Endothelial cell of umbilical vein (primary cell): Measurements from ENCODE around the gene DCLK3. TPM values are rescaled to one million over a fixed set of nuclear protein-coding genes. Genes with fewer than 3 reads are reported as not detected.

Source experiments
- BruUV-seq: library from RNA; stranded (reverse); fragments of 400-500 nt; replicated peaks from 2 replicates; lab custom pipeline; 2021; lab: Mats Ljungman, UMichigan
- CTCF ChIA-PET: fragments of 300-600, 350-600 bp; sonication (Branson Sonifier 250); formaldehyde crosslinking; loops from one replicate; lab custom pipeline; 2021; ENCODE audit warnings: antibody characterized with exemption, inconsistent platforms; lab: Charles Lee
- POLR2A ChIA-PET: fragments of 300-600, 350-600 bp; sonication (Branson Sonifier 250); formaldehyde crosslinking; loops from one replicate; lab custom pipeline; 2021; ENCODE audit warnings: antibody characterized with exemption, inconsistent platforms; lab: Charles Lee
- DNase-seq: peaks from one replicate; pipeline ENCODE4 v3.0.0-alpha.2; 2011; ENCODE audit warnings: low read depth, low spot score
- FAIRE-seq: peaks from 2 replicates; lab custom pipeline; 2011; peaks lifted over from hg19 to GRCh38; lab: Jason Lieb, UNC
- H2AFZ ChIP-seq: 2 replicates; pipeline ENCODE4 v1.6.0; 2012; ENCODE audit warnings: low read depth, low read length, control low read depth, inconsistent platforms
- H3K27ac ChIP-seq: 2 replicates; pipeline ENCODE4 v1.5.1; 2011; ENCODE audit warnings: low read depth, mild to moderate bottlenecking, control low read depth, low read length, moderate library complexity; ENCODE audit not compliant: insufficient read depth
- H3K27me3 ChIP-seq, 2 experiments: 2 replicates each; pipeline versions ENCODE4 v1.6.0 to v1.6.1; 2011; ENCODE audit warnings: low read length in 2 of 2, mixed read lengths in 1 of 2; ENCODE audit not compliant: control insufficient read depth in 2 of 2, insufficient read depth in 2 of 2
- H3K36me3 ChIP-seq, 2 experiments: 2 replicates in 1 of 2; 3 replicates in 1 of 2; pipeline ENCODE4 v1.5.1; 2011; ENCODE audit warnings: low read length in 2 of 2, mild to moderate bottlenecking in 1 of 2, moderate library complexity in 1 of 2; ENCODE audit not compliant: control insufficient read depth in 2 of 2, insufficient read depth in 2 of 2; ENCODE audit errors: extremely low read depth in 1 of 2
- H3K4me1 ChIP-seq: 3 replicates; pipeline ENCODE4 v1.5.1; 2011; ENCODE audit warnings: mild to moderate bottlenecking, low read length; ENCODE audit not compliant: control insufficient read depth, insufficient read depth; ENCODE audit errors: extremely low read depth
- H3K4me2 ChIP-seq: 2 replicates; pipeline ENCODE4 v1.6.1; 2011; ENCODE audit warnings: low read length, control low read depth, mixed read lengths; ENCODE audit not compliant: insufficient read depth
- H3K4me3 ChIP-seq, 3 experiments: fragments of 200-600 bp in 1 of 3; sonication (generic), shearing (Covaris generic) in 1 of 3; replicated peaks in 1 of 3; 2 replicates each; pipeline ENCODE4 v1.5.1; 2011 to 2016; ENCODE audit warnings: control low read depth in 3 of 3, low read length in 3 of 3, mild to moderate bottlenecking in 2 of 3, inconsistent platforms in 1 of 3, low read depth in 1 of 3, moderate library complexity in 1 of 3; ENCODE audit not compliant: insufficient read depth in 1 of 3
- H3K79me2 ChIP-seq: 2 replicates; pipeline ENCODE4 v1.6.0; 2012; ENCODE audit warnings: low read length, inconsistent platforms; ENCODE audit not compliant: control insufficient read depth, insufficient read depth
- H3K9ac ChIP-seq: replicated peaks from 2 replicates; pipeline ENCODE3; 2011; ENCODE audit warnings: low read length, control low read depth; ENCODE audit not compliant: insufficient read depth; ENCODE audit errors: extremely low read depth
- H3K9me1 ChIP-seq: replicated peaks from 3 replicates; pipeline ENCODE4 v1.6.0; 2011; ENCODE audit warnings: mild to moderate bottlenecking, low read length; ENCODE audit not compliant: control insufficient read depth, insufficient read depth; ENCODE audit errors: extremely low read depth
- H3K9me3 ChIP-seq: replicated peaks from 2 replicates; pipeline ENCODE4 v1.5.1; 2012; ENCODE audit warnings: low read length, inconsistent platforms; ENCODE audit not compliant: control insufficient read depth, insufficient read depth
- H4K20me1 ChIP-seq: replicated peaks from 2 replicates; pipeline ENCODE3; 2011; ENCODE audit warnings: mild to moderate bottlenecking, low read length; ENCODE audit not compliant: control insufficient read depth, insufficient read depth; ENCODE audit errors: extremely low read depth
- CTCF ChIP-seq, 2 donors: IDR thresholded peaks; 1 replicate in 1 of 2; 2 replicates in 1 of 2; pipeline ENCODE4 v1.5.1; 2011; ENCODE audit warnings: low read length in 2 of 2, mild to moderate bottlenecking in 2 of 2, moderate library complexity in 2 of 2, control low read depth in 1 of 2, inconsistent platforms in 1 of 2, low read depth in 1 of 2; ENCODE audit not compliant: insufficient read depth in 1 of 2; ENCODE audit errors: extremely low read depth in 1 of 2
- FOS ChIP-seq: IDR thresholded peaks from 2 replicates; pipeline ENCODE4 v1.6.1; 2011; ENCODE audit warnings: mild to moderate bottlenecking, low read length, moderate library complexity, borderline replicate concordance; ENCODE audit not compliant: insufficient read depth
- GATA2 ChIP-seq: IDR thresholded peaks from 2 replicates; pipeline ENCODE4 v1.7.0; 2011; ENCODE audit warnings: low read depth, mild to moderate bottlenecking, moderate library complexity, mixed read lengths, low read length; ENCODE audit not compliant: insufficient read length, insufficient read depth
- JUN ChIP-seq: IDR thresholded peaks from 2 replicates; pipeline ENCODE4 v1.6.1; 2011; ENCODE audit warnings: borderline replicate concordance, low read depth; ENCODE audit not compliant: insufficient read length, insufficient read depth
- MAX ChIP-seq: IDR thresholded peaks from 2 replicates; pipeline ENCODE4 v1.6.1; 2011; ENCODE audit not compliant: insufficient read depth, insufficient read length
- MYC ChIP-seq: IDR thresholded peaks from one replicate; pipeline ENCODE4 v1.6.1; 2011; ENCODE audit warnings: mild to moderate bottlenecking, low read depth, low read length
- POLR2A ChIP-seq: IDR thresholded peaks from 2 replicates; pipeline ENCODE4 v1.6.1; 2012; ENCODE audit warnings: low read depth, mild to moderate bottlenecking, control low read depth, low read length
- POLR2AphosphoS5 ChIP-seq: IDR thresholded peaks from 2 replicates; pipeline ENCODE4 v1.6.1; 2012; ENCODE audit warnings: low read depth, mild to moderate bottlenecking, control low read depth, low read length, moderate library complexity; ENCODE audit not compliant: insufficient read depth
- dilution Hi-C: fragments of 300-500 bp; cut with MboI; formaldehyde crosslinking; loops from one replicate; pipeline ENCODE4 v1.15.0; 2019; ENCODE audit warnings: low sequenced_read_pairs; ENCODE audit not compliant: extremely low pct_ligation_motif_present
- intact Hi-C: fragments of 100-400 bp; cut with micrococcal nuclease; formaldehyde crosslinking; loops from one replicate; pipeline ENCODE4 v1.10.0; 2022
- polyA plus RNA-seq, 4 experiments: library from polyadenylated mRNA; depleted of rRNA in 3 of 4; stranded (reverse) in 3 of 4; unstranded in 1 of 4; fragments of >200 nt; gene quantifications; 2 replicates each; pipeline versions ENCODE4 v1.2.1 to v1.2.3, GENCODE V29; 2011 to 2012; ENCODE audit warnings: missing spikeins in 1 of 4
- total RNA-seq: library from RNA; stranded (reverse); gene quantifications from 2 replicates; pipeline ENCODE4 v1.2.3, GENCODE V29; 2021

The DCLK3 gene
- total and polyA plus RNA-seq, 2 donors (not counting 3 experiments of a cell fraction or from before 2014, with no cell fraction given) = not detected

- dilution Hi-C loops = no loop called here
- intact Hi-C loops = no loop called here
- no TSS peak for BruUV-seq
Measured at GRCh38 chr3:36695113-36695768, 69.1 kb downstream of the DCLK3 start.

GRCh38 chr3:36693670-36694069, 70.7 kb downstream of the DCLK3 start:
- H3K4me2 ChIP-seq = no peak overlapping the region
- POLR2A ChIA-PET = no interaction called here
- H3K4me1 ChIP-seq = no peaks in the 10 kb centered on the region
- H3K27me3 ChIP-seq = no peaks in the 10 kb centered on the region
- CTCF ChIA-PET = no interaction called here
- TF ChIP-seq MYC (no peak), GATA2 (no peak), MAX (no peak), POLR2AphosphoS5 (no peak), JUN (no peak), CTCF (IDR thresholded peaks at IDR 0.05; ENCODE audit: extremely low read depth in 1 of 2, insufficient read depth in 1 of 2, low read depth in 1 of 2, low read length in 2 of 2) (no peak), POLR2A (no peak), FOS (no peak)
- H3K4me3 ChIP-seq = no peak overlapping the region
- no peaks in the 10 kb centered on the region for H3K79me2 ChIP-seq
- no peak for DNase-seq
- no peak for FAIRE-seq
- no peak overlapping the region for H2AFZ ChIP-seq
- dilution Hi-C loops = no loop called here
- H3K9me1 ChIP-seq = no peaks in the 10 kb centered on the region
- no peaks in the 10 kb centered on the region for H3K36me3 ChIP-seq
- intact Hi-C loops = no loop called here
- H3K9me3 ChIP-seq = no peaks in the 10 kb centered on the region
- H3K9ac ChIP-seq = no peak overlapping the region
- H3K27ac ChIP-seq = no peak overlapping the region
- no peaks in the 10 kb centered on the region for H4K20me1 ChIP-seq
- BruUV-seq = no TSS peak

More at GRCh38 chr3:36695113-36695768, 69.1 kb downstream of the DCLK3 start:
- TF ChIP-seq FOS = no peak
- Histone ChIP-seq H3K4me3 (no peak overlapping the region), H2AFZ (no peak overlapping the region), H3K9me1 (no peaks in the 10 kb centered on the region), H3K4me1 (no peaks in the 10 kb centered on the region), H3K27ac (no peak overlapping the region), H3K4me2 (no peak overlapping the region), H4K20me1 (no peaks in the 10 kb centered on the region), H3K9ac (no peak overlapping the region), H3K79me2 (no peaks in the 10 kb centered on the region), H3K9me3 (no peaks in the 10 kb centered on the region), H3K36me3 (no peaks in the 10 kb centered on the region), H3K27me3 (no peaks in the 10 kb centered on the region)
- ChIA-PET CTCF (interaction anchor here (1.2 to 1.8 kb wide), 2 partner anchors 9 to 729 kb away, joined by 3 to 10 read pairs; no protein-coding TSS in a partner anchor), POLR2A (no interaction called here)
- FAIRE-seq = no peak
- DNase-seq = no peak
